Activated CD4-positive, alpha-beta T cell treated with anti-CD3 and anti-CD28 coated beads, Interleukin-2, amount 50 U/mL, for 24 hours (primary cell): ENCODE measurements around the gene PVR.

Experiments
- DNase-seq, 2 donors: peaks; one replicate each; pipeline ENCODE4 v3.0.0-alpha.2; 2020; ENCODE audit warnings: low read depth in 1 of 2, low spot score in 1 of 2

PVR gene

GRCh38 chr19:44642377-44642776 is 1.3 kb upstream of the PVR start:
- no peak for DNase-seq

DNA sequence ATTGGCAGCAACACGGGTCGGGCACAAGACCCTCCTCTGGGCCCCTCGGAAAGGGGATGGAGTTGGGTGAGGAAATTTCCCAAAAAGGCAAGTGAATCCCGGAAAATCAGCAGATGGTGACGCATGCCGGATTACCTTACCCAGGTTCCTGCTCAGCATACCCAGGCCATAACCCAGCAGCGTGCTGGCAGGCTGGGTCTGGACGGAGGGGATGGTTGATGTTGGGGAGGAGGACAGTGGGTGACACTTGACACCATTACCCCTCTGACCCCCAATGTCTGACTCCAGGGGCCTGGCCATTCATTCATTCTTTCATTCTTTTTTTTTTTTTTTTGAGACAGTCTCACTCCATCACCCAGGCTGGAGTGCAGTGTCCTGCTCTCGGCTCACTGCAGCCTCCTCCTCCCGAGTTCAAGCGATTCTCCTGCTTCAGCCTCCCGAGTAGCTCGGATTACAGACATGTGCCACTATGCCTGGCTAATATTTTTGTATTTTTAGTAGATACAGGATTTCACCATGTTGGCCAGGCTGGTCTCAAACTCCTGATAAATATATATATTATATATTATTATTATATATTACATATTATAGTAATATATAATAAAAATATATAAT is 799 bp downstream of the PVR start:
- no peak for DNase-seq

DNA sequence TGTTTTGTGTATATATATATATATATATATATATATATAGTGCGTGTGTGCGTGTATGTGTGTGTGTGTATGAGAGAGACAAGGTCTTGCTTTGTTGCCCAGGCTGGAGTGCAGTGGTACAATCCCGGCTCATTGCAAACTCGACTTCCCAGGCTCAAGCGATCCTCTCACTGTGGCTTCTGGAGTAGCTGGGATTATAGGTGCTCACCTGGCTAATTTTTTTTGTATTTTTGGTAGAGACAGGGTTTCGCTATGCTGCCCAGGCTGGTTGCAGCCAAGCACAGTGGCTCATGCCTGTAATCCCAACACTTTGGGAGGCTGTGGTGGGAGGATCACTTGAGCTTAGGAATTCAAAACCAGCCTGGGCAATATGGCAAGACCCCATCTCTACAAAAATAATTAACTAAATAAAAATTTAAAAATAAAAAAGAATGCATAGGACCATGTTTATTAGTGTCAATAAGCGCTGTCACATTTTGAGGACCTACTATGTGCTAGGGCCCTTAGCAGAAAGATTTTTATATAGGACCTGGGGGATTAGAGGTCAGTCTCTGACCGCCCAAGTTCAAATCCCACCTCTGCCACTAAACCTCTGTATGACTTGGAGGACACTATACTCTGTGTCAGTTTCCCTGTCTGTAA is 1.8 kb downstream of the PVR start:
- DNase-seq, result no peak

- DNase-seq, result no peak
These were observed 2.3 kb downstream of the PVR start for GRCh38 chr19:44646049-44646416.

DNA sequence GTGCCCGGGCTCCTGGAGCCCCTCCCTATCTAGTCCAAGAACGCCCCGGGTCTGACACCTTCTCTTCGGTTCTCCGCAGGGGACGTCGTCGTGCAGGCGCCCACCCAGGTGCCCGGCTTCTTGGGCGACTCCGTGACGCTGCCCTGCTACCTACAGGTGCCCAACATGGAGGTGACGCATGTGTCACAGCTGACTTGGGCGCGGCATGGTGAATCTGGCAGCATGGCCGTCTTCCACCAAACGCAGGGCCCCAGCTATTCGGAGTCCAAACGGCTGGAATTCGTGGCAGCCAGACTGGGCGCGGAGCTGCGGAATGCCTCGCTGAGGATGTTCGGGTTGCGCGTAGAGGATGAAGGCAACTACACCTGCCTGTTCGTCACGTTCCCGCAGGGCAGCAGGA is 3.4 kb downstream of the PVR start:
- no peak for DNase-seq

GRCh38 chr19:44648631-44649251 is 5.0 kb downstream of the PVR start:
- DNase-seq, result no peak

DNA sequence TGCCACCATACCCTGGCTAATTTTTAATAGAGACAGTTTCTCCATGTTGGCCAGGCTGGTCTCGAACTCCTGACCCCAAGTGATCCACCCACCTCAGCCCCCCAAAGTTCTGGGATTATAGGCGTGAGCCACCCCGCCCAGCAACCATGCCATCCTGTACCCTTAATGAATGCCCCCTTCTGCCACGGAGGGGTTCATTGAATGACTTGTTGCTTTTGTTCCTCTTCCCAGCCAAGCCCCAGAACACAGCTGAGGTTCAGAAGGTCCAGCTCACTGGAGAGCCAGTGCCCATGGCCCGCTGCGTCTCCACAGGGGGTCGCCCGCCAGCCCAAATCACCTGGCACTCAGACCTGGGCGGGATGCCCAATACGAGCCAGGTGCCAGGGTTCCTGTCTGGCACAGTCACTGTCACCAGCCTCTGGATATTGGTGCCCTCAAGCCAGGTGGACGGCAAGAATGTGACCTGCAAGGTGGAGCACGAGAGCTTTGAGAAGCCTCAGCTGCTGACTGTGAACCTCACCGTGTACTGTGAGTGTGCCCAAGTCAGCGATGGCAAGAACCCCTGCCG is 6.0 kb downstream of the PVR start:
- no peak for DNase-seq

DNA sequence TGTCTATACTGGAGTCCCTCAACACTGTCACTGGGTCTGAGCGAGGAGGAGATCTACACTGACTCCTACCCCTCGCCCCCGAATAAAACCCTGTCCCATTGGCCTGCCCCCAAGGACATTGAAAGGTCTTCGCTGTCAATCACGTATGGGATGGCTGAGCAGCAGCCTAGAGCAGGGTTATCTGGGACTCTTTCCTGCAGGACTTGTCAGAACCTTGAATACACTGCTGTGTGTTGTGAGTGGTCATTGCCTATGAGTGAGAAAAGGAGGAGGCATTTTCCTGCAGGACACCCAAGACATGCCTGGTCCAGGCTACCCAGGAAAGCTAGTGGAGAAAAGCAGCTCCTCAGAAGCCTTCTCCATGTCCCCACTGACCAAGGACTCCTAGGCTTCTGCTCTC is 9.6 kb downstream of the PVR start:
- DNase-seq, result no peak

DNA sequence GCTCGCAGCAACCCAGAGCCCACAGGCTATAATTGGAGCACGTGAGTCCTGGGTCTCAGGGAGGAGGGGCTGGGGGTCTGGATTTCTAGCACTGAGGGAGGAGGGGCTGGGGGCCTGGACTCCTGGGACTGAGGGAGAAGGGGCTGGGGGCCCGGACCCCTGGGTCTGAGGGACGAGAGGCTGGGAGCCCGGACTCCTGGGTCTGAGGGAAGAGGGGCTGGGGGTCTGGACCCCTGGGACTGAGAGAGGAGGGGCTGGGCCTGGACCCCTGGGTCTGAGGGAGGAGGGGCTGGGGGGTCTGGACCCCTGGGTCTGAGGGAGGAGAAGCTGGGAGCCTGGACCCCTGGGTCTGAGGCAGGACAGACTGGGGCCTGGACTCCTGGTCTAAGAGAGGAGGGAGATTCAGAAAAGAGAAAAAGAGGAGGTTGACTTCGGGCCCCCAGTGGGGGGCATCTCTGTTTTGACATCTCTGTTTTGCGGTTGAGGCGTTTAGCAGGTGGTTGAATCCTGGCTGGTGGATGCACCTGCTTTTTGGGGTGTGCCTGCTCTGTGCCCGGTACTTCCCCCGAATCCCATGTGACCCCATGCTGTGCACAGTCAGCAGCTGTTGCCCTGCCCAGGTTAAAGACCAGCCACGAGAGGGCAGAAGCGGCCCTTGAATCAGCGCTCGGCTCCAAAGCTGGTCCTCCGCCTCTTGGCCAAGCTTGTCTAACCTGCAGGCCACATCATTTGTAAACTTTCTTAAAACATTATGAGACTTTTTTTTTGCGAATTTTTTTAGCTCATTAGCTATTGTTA is 10.5 kb downstream of the PVR start:
- peak; percentile 33 to 56 for DNase-seq

DNA sequence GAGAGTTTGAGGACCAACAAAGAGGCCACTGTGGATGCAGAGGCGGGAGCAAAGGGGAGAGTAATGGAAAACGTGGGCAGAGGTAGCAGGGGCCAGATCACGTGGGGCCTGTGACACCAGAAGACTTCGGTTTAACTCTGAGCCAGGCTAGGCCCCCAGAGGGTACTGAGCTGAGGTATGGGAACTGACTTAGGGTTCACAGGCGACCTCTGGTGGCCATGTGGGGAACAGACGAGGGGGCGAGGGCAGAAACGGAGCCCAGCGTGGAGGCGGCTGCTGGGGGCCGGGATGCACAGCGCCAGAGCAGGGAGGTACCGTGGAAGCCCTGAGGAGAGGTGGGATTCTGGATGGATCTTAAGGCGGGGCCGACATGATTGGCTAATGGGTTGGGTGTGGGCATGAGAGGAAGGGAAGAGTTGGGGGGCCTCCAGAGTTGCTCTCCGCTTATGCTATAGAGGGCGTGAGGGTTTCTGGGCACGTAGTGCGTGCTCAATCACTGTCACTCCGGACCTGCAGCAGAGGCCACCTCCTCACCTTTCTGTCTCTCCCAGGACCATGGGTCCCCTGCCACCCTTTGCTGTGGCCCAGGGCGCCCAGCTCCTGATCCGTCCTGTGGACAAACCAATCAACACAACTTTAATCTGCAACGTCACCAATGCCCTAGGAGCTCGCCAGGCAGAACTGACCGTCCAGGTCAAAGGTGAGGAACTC is 13.7 kb downstream of the PVR start:
- DNase-seq, result peak; percentile 49 to 58

DNA sequence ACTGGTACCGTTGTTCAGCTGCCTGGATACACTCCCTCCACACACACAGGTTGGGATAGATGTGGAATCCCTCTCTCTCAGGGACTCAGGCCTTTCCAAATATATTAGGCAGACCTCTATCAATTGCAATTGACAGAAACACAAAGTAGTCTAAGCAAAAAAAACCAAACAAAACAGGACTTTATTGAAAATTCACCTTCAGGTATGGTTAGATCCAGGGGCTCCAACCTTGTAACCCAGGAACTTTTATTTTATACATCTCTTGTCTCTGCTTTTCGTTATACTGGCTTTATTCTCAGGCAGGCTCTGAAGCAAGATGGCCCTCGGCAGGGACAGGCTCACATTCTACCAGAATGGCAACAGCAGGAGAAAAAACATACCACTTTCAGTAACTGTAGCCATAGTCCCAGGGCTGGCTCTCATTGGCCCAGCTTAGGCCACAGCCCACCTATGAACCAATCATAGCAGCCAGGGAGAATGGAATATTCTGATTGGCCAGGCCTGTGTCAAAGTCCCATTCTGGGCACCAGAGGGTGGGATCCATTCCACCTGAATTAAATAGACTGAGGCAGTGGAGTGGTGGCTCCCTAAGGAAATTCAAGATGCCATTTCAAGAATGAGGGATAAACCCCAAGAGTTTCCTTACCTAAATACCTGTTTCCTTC is 14.5 kb downstream of the PVR start:
- no peak for DNase-seq

DNA sequence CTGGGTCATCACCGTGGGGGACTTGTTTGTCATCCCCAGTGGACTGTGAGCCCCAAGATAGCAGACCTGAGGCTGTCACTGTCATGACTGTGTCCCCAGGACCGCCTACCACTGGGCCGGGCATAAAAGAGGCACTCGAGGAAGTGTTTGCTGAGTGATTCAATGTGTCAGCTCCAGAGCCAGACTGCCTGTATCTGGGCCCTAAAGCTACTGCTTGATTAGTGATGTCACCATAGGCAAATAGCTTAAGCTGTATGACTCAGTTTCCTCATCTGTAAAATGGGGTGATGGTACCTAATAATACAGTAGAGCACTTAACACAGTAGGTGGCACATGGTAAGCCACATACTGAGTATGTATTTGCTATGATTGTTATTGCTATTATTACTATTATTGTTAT is 16.4 kb downstream of the PVR start:
- no peak for DNase-seq

DNA sequence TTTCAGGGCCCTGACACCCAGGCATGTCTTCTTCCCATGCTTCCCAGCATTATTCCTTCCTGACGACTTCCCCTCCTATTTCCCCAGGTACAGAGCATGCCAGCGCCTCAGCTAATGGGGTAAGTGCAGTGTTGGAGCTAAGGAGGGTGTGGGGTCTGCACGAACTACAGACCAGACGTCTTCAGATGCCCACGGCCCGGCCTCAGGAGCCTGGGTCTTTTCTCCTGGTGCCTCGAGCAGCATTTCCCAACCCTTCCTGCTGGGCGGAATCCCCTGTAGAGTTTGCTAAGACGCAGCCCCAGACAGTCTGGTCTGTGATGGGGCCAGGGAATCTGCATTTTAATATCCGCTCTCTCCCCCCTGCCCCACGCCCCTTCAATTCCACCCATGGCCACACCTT is 17.5 kb downstream of the PVR start:
- no peak for DNase-seq

- no peak for DNase-seq
These were observed 18.2 kb downstream of the PVR start for GRCh38 chr19:44661904-44662303.

DNA sequence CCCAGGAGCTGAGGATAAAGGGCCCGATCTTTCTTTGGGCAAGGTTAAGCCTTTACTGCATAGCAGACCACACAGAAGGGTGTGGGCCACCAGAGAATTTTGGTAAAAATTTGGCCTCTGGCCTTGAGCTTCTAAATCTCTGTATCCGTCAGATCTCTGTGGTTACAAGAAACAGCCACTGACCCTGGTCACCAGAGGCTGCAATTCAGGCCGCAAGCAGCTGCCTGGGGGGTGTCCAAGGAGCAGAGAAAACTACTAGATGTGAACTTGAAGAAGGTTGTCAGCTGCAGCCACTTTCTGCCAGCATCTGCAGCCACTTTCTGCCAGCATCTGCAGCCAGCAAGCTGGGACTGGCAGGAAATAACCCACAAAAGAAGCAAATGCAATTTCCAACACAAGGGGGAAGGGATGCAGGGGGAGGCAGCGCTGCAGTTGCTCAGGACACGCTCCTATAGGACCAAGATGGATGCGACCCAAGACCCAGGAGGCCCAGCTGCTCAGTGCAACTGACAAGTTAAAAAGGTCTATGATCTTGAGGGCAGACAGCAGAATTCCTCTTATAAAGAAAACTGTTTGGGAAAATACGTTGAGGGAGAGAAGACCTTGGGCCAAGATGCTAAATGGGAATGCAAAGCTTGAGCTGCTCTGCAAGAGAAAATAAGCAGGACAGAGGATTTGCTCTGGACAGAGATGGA is 19.1 kb downstream of the PVR start:
- DNase-seq, result no peak

DNA sequence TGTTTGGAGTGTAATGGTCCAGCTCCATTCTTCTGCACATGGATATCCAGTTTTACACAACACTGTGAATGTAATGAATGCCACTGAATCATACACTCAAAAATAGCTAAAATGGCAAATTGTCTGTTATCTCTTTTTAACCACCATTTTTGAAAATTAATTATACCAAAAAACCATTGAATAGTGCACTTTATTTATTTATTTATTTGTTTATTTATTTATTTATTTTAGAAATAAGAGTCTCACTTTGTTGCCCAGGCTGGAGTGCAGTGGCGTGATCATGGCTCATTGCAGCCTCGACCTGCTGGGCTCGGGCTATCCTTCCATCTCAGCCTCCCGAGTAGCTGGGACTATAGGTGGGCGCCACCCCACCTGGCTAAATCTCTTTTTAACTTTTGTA is 20.3 kb downstream of the PVR start:
- no peak for DNase-seq

DNA sequence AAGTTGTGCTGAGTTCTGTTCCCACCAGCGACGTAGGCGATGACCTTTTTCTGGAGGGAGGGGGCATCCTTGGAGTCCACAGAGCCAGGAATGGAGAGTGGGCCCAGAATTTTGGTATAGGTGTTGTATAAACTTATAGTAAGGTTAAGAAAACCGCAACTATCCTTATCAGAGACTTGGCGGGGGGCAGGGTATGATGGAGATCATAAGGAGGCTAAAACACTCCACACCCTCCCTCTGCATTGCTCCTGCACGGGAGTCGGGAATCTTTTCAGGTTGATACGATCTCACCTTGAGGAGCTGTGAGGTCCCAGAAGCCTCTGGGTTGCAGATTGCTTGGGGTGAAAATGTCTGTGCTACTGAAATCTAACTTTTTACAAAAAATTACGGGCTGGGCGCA is 21.3 kb downstream of the PVR start:
- DNase-seq, result no peak

GRCh38 chr19:44666852-44667556 is 23.3 kb downstream of the PVR start:
- DNase-seq, result no peak

GRCh38 chr19:44668985-44669764 is 25.5 kb downstream of the PVR start:
- no peak for DNase-seq
